ENCODE data around the gene CALML3.
"Not testable (repeated sequence)": the region's sequence is repeated elsewhere in the genome, so short reads cannot be mapped to it uniquely, and the experiment has no call there.

The CALML3 gene

GRCh38 chr10:5557040-5557721, 32.4 kb downstream of the CALML3 start:
- DNase-seq (ENCODE audit: extremely low read depth, insufficient read length), result no peak
- Histone ChIP-seq H3K36me3 (ENCODE audit: control insufficient read depth, insufficient read depth, low read length) (no peaks in the 10 kb centered on the region), H3K4me3 (replicated peaks; ENCODE audit: low read depth, low read length) (no peak overlapping the region), H3K27me3 (replicated peaks; ENCODE audit: control insufficient read depth, insufficient read depth, low read length) (no peaks in the 10 kb centered on the region; the same call in 1 of the 2 replicates)
- TF ChIP-seq, protein P1, sequence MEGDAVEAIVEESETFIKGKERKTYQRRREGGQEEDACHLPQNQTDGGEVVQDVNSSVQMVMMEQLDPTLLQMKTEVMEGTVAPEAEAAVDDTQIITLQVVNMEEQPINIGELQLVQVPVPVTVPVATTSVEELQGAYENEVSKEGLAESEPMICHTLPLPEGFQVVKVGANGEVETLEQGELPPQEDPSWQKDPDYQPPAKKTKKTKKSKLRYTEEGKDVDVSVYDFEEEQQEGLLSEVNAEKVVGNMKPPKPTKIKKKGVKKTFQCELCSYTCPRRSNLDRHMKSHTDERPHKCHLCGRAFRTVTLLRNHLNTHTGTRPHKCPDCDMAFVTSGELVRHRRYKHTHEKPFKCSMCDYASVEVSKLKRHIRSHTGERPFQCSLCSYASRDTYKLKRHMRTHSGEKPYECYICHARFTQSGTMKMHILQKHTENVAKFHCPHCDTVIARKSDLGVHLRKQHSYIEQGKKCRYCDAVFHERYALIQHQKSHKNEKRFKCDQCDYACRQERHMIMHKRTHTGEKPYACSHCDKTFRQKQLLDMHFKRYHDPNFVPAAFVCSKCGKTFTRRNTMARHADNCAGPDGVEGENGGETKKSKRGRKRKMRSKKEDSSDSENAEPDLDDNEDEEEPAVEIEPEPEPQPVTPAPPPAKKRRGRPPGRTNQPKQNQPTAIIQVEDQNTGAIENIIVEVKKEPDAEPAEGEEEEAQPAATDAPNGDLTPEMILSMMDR (IDR thresholded peaks at IDR 0.05; ENCODE audit: insufficient read depth, low read length, poor library complexity, severe bottlenecking), result no peak

GRCh38 chr10:5557799-5558771, 33.3 kb downstream of the CALML3 start:
- Histone ChIP-seq H3K4me3 (replicated peaks; ENCODE audit: low read depth, low read length) (no peak overlapping the region), H3K36me3 (ENCODE audit: control insufficient read depth, insufficient read depth, low read length) (no peaks in the 10 kb centered on the region), H3K27me3 (replicated peaks; ENCODE audit: control insufficient read depth, insufficient read depth, low read length) (no peaks in the 10 kb centered on the region; the same call in 1 of the 2 replicates)
- TF ChIP-seq, protein P1 (IDR thresholded peaks at IDR 0.05; ENCODE audit: insufficient read depth, low read length, poor library complexity, severe bottlenecking), result no peak
- DNase-seq (ENCODE audit: extremely low read depth, insufficient read length), result no peak

- H3K27me3 ChIP-seq (replicated peaks; ENCODE audit: control insufficient read depth, insufficient read depth, low read length); DNase-seq (ENCODE audit: extremely low read depth, insufficient read length); H3K36me3 ChIP-seq (ENCODE audit: control insufficient read depth, insufficient read depth, low read length); H3K4me3 ChIP-seq (replicated peaks; ENCODE audit: low read depth, low read length): not testable (repeated sequence)
Observed at GRCh38 chr10:5559022-5559421, 34.3 kb downstream of the CALML3 start.

GRCh38 chr10:5559642-5560141, 34.9 kb downstream of the CALML3 start:
- Histone ChIP-seq H3K27me3 (replicated peaks; ENCODE audit: control insufficient read depth, insufficient read depth, low read length) (no peaks in the 10 kb centered on the region; the same call in 1 of the 2 replicates), H3K36me3 (ENCODE audit: control insufficient read depth, insufficient read depth, low read length) (no peaks in the 10 kb centered on the region), H3K4me3 (replicated peaks; ENCODE audit: low read depth, low read length) (no peak overlapping the region)
- TF ChIP-seq, protein P1 (IDR thresholded peaks at IDR 0.05; ENCODE audit: insufficient read depth, low read length, poor library complexity, severe bottlenecking), result no peak
- no peak for DNase-seq (ENCODE audit: extremely low read depth, insufficient read length)

DNA sequence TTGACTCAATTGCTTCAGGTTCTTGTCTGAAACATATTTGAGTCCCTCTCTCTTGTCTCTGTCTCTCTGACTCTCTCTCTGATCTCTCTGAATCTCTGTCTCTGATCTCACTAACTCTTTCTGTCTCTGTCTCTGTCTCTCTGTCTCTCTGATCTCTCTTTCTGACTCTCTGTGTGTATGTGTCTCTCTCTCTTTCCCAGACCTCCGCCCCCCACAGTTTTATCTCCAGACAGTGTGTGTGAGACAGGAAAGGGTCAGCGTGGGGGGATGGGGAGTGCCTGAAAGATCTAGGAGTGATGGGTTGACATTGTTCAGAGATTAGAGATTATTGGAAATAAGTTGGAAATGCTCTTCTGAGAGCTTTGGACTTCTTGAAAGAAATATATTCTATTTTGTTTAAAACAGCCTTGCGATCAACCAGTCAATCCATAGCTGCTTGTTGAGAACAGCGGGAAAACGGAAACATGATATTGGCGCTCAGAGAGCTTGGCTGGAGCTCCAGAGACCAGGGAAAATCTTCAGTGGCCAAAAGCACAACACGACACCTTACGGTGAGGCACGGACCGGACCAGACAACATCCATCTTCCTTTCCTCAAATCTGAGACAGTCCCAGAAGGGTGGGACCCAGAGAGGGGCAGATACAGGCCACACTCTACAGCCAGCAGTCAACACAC, 35.5 kb downstream of the CALML3 start:
- TF ChIP-seq, protein P1 (IDR thresholded peaks at IDR 0.05; ENCODE audit: insufficient read depth, low read length, poor library complexity, severe bottlenecking), result no peak
- no peak for DNase-seq (ENCODE audit: extremely low read depth, insufficient read length)
- no peaks in the 10 kb centered on the region for H3K36me3 ChIP-seq (ENCODE audit: control insufficient read depth, insufficient read depth, low read length)
- H3K27me3 ChIP-seq (replicated peaks; ENCODE audit: control insufficient read depth, insufficient read depth, low read length), result no peaks in the 10 kb centered on the region; the same call in 1 of the 2 replicates
- no peak overlapping the region for H3K4me3 ChIP-seq (replicated peaks; ENCODE audit: low read depth, low read length)

Measured in GM06990 (cell line).